Stimulated activated CD4-positive, alpha-beta T cell treated with anti-CD3 and anti-CD28 coated beads, Interleukin-12 subunit alpha, Interleukin-12 subunit beta, amount 100 ng/mL, for 4 hours (primary cell): ENCODE measurements around the gene ZNF284.
"Not testable (repeated sequence)": the region's sequence is repeated elsewhere in the genome, so short reads cannot be mapped to it uniquely, and the experiment has no call there.

Experiments used
- DNase-seq: peaks from one replicate; pipeline ENCODE4 v3.0.0-alpha.2; 2020

ZNF284 gene

GRCh38 chr19:44112802-44113137, 40.8 kb downstream of the ZNF284 start:
- DNase-seq = no peak

GRCh38 chr19:44113138-44113783, 41.3 kb downstream of the ZNF284 start, which contains the start of gene ZNF225:
Gene ZNF225, plus strand, starts transcription at chr19:44113399. Its CDS starts 2,429 bp downstream, at chr19:44115828.
- peak; percentile 72 for DNase-seq

GRCh38 chr19:44113784-44114390, 41.9 kb downstream of the ZNF284 start:
- DNase-seq = no peak

- not testable (repeated sequence) for DNase-seq
These were observed 49.2 kb downstream of the ZNF284 start for GRCh38 chr19:44121162-44121561.

- no peak for DNase-seq
These were observed 60.0 kb downstream of the ZNF284 start for GRCh38 chr19:44131955-44132354.
